Transverse colon (tissue), 4 donors: ENCODE results near the gene PRSS53. TPM values are rescaled to one million over a fixed set of nuclear protein-coding genes. Genes with fewer than 3 reads are reported as not detected.

Experiments
- DNase-seq: peaks from one replicate; pipeline ENCODE4 v3.0.0-alpha.2; 2019
- H3K27ac ChIP-seq, 4 donors: fragments of 200-600 bp; sonication (generic); 2 replicates each; pipeline ENCODE4 v1.5.1; 2016 to 2018; ENCODE audit warnings: inconsistent platforms in 4 of 4
- H3K27me3 ChIP-seq: fragments of 200-600 bp; sonication (generic); 2 replicates; pipeline ENCODE4 v1.5.1; 2017; ENCODE audit warnings: inconsistent platforms
- H3K36me3 ChIP-seq, 4 donors: fragments of 200-600 bp; sonication (generic); 2 replicates each; pipeline ENCODE4 v1.5.1; 2017 to 2019; ENCODE audit warnings: inconsistent platforms in 4 of 4
- H3K4me1 ChIP-seq, 4 donors: fragments of 200-600 bp; sonication (generic); 2 replicates each; pipeline ENCODE4 v1.5.1; 2017 to 2020; ENCODE audit warnings: inconsistent platforms in 4 of 4
- H3K4me3 ChIP-seq, 4 donors: fragments of 200-600 bp; sonication (generic); 1 replicate in 1 of 4; 2 replicates in 3 of 4; pipeline versions ENCODE4 v1.5.1 to v1.6.1; 2017 to 2019; ENCODE audit warnings: inconsistent platforms in 4 of 4
- H3K9me3 ChIP-seq, 2 donors: fragments of 200-600 bp; sonication (generic); 2 replicates each; pipeline ENCODE4 v1.5.1; 2017 to 2019; ENCODE audit warnings: inconsistent platforms in 2 of 2
- CTCF ChIP-seq, 5 experiments: fragments of 200-600 bp in 3 of 5; fragments of 450-650 bp in 2 of 5; sonication (generic) in 3 of 5; IDR thresholded peaks; 1 replicate in 2 of 5; 2 replicates in 3 of 5; pipeline ENCODE4 v1.5.1; 2016 to 2017; ENCODE audit warnings: antibody characterized with exemption in 5 of 5, inconsistent platforms in 3 of 5, mild to moderate bottlenecking in 2 of 5, moderate library complexity in 1 of 5
- EP300 ChIP-seq: sonication (generic); formaldehyde crosslinking; IDR thresholded peaks from one replicate; pipeline ENCODE4 v1.6.1; 2017; ENCODE audit warnings: antibody characterized with exemption, low read depth
- POLR2A ChIP-seq: fragments of 450-650 bp; IDR thresholded peaks from one replicate; pipeline ENCODE4 v1.6.1; 2016; ENCODE audit warnings: antibody characterized with exemption, mild to moderate bottlenecking, moderate library complexity
- POLR2AphosphoS5 ChIP-seq, 3 donors: sonication (generic); formaldehyde crosslinking; IDR thresholded peaks; one replicate each; pipeline ENCODE4 v1.6.1; 2016; ENCODE audit warnings: antibody characterized with exemption in 3 of 3
- WGBS, 2 donors: methylation state at CpG; one replicate each; pipeline ENCODE4 v1.1.5; 2018; ENCODE audit warnings: low coverage in 1 of 2; 5-methylcytosine and 5-hydroxymethylcytosine counted together
- in situ Hi-C, 4 donors: fragments of 200-750 bp; cut with MboI; loops; one replicate each; pipeline versions ENCODE4 v1.15.0 to v1.15.1; 2017; ENCODE audit warnings: low sequenced_read_pairs in 3 of 4, low pct_ligation_motif_present in 1 of 4, low pct_unique_long_range_greater_than_20kb in 1 of 4
- intact Hi-C: fragments of 100-400 bp; cut with DNase I; formaldehyde crosslinking; loops from one replicate; pipeline ENCODE4 v1.15.1; 2023; ENCODE audit warnings: low total_unique reads
- total RNA-seq, 4 donors: library from RNA; depleted of rRNA; stranded (reverse); fragments of >200 nt; gene quantifications; one replicate each; pipeline ENCODE4 v1.1.0, GENCODE V29; 2016

Gene PRSS53
- total RNA-seq, 4 donors from 2014 or later = 1.1 to 5.2 (median 3.1) TPM

GRCh38 chr16:31110106-31111034 is 21.6 kb upstream of the PRSS53 start:
- intact Hi-C loops = no loop called here
- DNase-seq = no peak

DNA sequence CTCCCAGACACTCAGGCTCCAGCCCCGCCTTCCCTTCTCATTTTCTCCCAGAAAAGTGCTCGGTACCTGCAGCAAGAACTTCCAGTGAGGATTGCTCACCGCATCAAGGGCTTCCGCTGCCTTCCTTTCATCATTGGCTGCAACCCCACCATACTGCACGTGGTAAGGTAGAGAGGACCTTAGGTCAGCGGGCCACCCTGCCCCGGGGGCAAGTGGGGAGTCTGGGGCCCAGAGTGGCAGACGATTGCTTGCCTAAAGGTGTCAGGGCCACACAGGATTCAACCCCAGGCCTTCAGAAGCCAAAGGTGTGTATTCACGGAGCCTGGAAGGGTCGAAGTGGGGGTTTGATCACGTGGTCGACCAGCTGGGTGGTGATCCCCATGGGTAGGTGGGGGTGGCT is 20.9 kb upstream of the PRSS53 start:
- in situ Hi-C loops = no loop called here
- TF ChIP-seq CTCF (IDR thresholded peaks at IDR 0.05) (no peak), EP300 (no peak), POLR2AphosphoS5 (IDR thresholded peaks at IDR 0.05) (no peak), POLR2A (no peak)
- Histone ChIP-seq H3K27ac (peak overlapping the region in 1 of 4 donors; percentile 94), H3K4me1 (peaks cover 3 to 44% (median 27%) of the 10 kb centered on the region in 4 donors), H3K36me3 (peaks cover 0 to 5% (median 3%) of the 10 kb centered on the region in 4 donors), H3K27me3 (no peaks in the 10 kb centered on the region), H3K9me3 (no peaks in the 10 kb centered on the region), H3K4me3 (no peak overlapping the region)
- WGBS, 2 donors = 91 to 98% methylated on average over 4 to 10 of the region's 12 CpGs
- DNase-seq = no peak
- intact Hi-C loops = no loop called here

More at GRCh38 chr16:31110106-31111034, 21.6 kb upstream of the PRSS53 start:
- Histone ChIP-seq H3K27ac (no peak overlapping the region), H3K4me1 (peaks cover 3 to 52% (median 29%) of the 10 kb centered on the region in 4 donors), H3K27me3 (no peaks in the 10 kb centered on the region), H3K9me3 (no peaks in the 10 kb centered on the region), H3K4me3 (no peak overlapping the region), H3K36me3 (peaks cover 0 to 5% (median 3%) of the 10 kb centered on the region in 4 donors)
- in situ Hi-C loops = no loop called here
- 89 to 93% methylated on average over 9 to 26 of the region's 26 CpGs for WGBS, 2 donors
- no peak for TF ChIP-seq POLR2A
- no peak for TF ChIP-seq EP300
- TF ChIP-seq CTCF (IDR thresholded peaks at IDR 0.05) = no peak
- TF ChIP-seq POLR2AphosphoS5 (IDR thresholded peaks at IDR 0.05) = no peak

GRCh38 chr16:31108794-31109558 is 20.2 kb upstream of the PRSS53 start:
- Histone ChIP-seq H3K4me1 (peaks cover 3 to 38% (median 26%) of the 10 kb centered on the region in 4 donors), H3K4me3 (peak overlapping the region; percentile 72 to 98 (median 91)), H3K27ac (peak overlapping the region; percentile 86 to 94 (median 92)), H3K27me3 (no peaks in the 10 kb centered on the region), H3K36me3 (peaks cover 0 to 5% (median 3%) of the 10 kb centered on the region in 4 donors), H3K9me3 (no peaks in the 10 kb centered on the region)
- in situ Hi-C loops (no loop called here), intact Hi-C loops (no loop called here)
- no peak for DNase-seq
- WGBS, 2 donors = 55 to 96% methylated on average over 4 to 32 of the region's 57 CpGs
- TF ChIP-seq POLR2A (no peak), CTCF (IDR thresholded peaks at IDR 0.05) (no peak), EP300 (no peak), POLR2AphosphoS5 (IDR thresholded peaks at IDR 0.05) (no peak)
